Brain pericyte (primary cell): ENCODE results near the gene RNF32.
"Not testable (repeated sequence)": the region's sequence is repeated elsewhere in the genome, so short reads cannot be mapped to it uniquely, and the experiment has no call there.

Experiments
- DNase-seq: peaks from one replicate; pipeline ENCODE4 v3.0.0-alpha.2; 2012; ENCODE audit warnings: low read depth, low spot score

The RNF32 gene

DNA sequence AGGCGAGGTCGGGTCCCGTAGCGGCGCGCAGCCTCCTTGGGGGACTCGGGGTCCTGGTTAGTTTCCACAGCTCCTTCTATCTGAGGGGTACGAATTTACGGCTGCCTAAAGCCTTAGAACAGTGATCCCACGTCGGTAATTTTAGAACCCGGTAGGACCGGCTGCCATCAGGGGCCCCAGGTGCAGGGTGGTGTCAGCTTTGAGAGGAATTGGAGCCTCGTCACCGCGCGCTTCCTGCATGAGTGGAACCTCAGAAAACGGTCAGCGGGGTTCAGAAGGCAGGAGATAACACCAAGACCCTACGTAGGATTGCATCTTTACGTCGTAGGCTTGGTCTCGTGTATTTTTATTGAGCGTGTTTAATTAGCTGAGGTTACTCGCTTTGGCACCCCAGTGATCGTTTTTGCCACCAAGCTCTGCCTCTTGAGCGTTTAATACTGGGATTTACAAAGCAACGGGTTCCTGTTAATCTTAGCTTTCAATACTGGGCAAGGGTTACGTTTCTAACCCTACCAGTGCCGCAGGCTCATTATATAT lies 443 bp downstream of the RNF32 start:
- DNase-seq, result no peak

DNA sequence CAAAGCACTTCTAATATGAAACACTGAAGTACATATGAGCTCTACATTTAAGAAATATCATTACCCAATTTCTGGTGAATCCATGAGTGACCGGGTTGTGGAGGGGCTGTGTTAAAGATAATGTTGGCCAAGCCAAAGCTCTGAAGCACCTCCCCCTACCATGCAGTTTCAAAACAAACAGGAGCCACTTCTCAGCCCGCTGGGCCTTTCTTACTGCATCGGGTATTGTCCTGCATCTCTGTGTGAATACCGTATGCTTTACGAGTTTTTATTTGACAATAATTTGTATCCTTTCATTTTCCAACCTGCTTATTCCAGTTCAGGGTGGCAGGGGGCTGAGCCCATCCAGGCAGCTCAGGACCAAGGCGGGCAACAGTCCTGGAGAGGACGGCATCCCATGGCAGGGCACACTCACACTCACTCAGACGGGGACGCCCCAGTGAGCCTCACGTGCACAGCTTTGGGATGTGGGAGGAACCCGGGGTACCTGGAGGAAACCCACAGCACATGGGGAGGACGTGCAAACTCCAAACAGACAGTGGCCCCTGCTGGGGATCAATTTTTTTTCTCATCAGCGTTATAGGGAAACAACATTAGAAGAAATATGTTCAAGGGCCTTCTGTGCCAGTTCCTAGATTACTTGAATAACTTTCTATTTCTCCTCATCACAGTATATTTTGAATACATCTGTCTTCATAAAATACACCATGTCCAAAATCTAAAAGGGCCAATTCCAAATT lies 1.9 kb downstream of the RNF32 start:
- no peak for DNase-seq

GRCh38 chr7:156647330-156647729 lies 6.8 kb downstream of the RNF32 start:
- not testable (repeated sequence) for DNase-seq

GRCh38 chr7:156650042-156650441 lies 9.5 kb downstream of the RNF32 start:
- DNase-seq, result no peak

DNA sequence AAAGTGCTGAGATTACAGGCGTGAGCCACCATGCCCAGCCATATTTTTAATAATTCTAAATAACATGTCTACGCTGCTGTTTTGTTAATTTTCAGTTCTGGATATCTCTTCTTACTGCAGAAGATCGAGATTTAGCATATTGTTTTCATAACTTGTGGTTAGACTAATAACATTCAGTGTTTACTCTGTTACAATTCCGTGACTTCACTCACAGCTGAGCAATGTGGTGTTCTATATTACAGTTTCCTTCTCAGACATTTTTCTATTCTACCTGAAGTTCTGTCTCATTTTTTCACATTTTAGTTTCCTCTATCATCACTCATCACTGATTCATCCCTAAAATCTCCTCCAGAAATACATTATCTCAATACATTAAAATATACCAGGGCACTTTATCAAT lies 10.9 kb downstream of the RNF32 start:
- DNase-seq, result no peak

DNA sequence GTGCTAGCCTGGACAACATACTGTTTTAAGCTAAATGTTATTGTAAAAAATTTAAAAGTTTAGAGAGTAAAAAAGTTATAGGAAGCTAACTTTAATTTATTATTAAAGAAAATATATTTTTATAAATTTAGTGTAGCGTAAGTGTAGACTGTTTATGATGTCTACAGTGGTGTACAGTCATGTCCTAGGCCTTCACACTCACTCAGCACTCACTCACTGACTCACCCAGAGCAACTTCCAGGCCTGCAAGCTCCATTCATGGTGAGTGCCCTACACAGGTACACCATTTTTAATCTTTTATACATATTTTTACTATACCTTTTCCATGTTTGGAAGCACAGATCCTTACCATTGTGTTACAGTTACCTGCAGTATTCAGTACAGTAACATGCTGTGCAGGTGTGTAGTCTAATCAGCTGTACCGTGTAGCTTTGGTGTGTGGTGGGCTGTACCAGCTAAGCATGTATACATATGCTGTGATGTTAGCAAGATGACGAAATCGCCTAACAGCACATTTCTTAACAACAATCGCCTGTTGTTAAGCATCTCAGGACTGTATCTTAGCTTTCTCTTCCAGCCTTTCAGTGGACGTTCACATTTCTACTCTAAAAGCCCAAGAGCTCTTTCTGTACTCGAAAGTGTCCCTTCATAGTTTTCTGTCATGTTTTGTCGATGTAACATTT lies 12.5 kb downstream of the RNF32 start:
- DNase-seq, result no peak

DNA sequence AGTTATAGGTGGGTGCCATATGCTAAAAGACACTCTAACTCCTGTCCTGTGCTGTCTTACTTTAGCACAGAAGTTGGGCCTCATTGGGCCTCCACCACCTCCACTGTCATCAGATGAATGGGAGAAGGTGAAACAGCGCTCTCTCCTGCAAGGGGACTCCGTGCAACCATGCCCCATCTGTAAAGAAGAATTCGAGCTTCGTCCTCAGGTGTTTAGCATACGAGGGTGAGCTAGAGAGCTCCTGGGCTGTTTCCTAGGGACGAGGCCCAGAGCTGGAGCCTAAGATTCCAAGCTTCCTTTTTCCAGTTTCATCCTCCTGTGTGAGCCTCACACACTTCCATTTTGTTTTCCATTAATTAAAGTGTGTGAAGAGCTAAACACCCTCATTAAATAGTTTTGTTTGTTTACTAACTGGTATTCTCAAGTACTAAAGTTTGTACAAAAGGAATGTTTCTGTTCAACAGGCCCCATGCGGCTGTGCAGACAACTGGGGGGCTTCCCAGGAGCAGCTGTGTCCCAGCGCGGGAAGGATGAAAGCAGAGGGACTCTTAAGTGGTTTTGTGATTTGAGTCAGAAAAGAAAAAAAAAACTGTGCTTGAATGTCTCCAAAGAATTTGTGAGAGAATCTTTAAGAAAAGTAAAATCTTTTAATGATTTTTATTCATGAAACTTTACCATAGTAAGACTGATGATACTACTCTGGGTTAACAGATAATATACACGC lies 14.1 kb downstream of the RNF32 start:
- no peak for DNase-seq

DNA sequence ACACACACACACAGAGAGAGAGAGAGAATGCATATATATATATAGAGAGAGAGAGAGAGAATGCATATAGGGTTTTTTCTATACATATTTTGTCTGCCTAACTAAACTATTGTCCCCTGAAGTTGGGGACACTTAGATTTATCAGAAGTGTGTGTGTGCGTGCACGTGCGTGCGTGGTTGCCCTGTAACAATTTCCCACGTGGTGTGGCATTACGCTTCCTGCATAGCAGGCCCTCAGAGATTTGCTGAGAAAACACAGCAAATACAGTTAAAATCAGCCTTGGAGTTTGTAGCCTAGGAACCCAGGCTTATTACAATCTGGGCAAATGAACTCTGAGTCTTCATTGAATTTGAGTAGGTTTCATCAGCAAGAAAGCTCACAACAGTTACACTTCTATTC lies 14.7 kb downstream of the RNF32 start:
- DNase-seq, result no peak

DNA sequence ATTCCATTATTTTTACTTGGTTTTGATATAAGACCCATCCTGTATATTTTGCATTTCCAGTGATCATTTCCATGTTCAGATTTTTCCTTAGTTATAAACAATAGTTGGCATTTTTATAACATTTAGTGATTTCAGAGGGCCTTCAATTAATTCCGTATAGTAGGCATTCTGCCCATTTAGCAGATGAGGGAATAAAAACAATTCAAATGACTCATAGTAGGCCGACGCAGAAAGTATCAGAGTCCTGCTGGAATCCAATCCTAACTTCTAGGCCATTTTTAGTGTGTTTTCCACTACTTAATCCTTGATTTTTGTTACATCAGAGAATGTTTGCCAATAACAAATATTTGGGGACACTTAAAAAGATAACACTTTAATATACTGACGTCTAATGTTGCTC lies 15.4 kb downstream of the RNF32 start:
- no peak for DNase-seq

GRCh38 chr7:156656598-156656997 lies 16.0 kb downstream of the RNF32 start:
- DNase-seq, result no peak

- no peak for DNase-seq
These were observed 17.1 kb downstream of the RNF32 start for GRCh38 chr7:156657681-156658080.

GRCh38 chr7:156659203-156659602 lies 18.6 kb downstream of the RNF32 start:
- DNase-seq, result no peak

- no peak for DNase-seq
These were observed 19.4 kb downstream of the RNF32 start for GRCh38 chr7:156659961-156660360.

- no peak for DNase-seq
These were observed 21.1 kb downstream of the RNF32 start for GRCh38 chr7:156661637-156662036.

DNA sequence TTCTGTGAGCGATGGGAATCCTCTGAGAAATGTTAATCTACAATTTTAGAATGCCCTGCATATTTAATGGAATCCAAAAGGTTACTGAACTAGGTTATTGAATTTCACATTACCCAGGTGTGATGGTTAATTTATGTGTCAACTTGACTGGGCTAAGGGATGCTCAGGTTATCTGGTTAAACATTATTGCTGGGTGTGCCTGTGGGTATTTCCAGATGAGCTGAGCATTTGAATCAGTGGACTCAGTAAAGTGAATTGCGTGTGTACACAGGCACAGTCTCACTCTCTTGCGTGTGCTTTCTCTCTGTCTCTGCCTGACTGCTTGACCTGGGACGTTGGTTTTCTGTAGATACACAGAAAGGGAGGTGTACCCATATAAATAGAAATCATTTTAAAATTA lies 21.7 kb downstream of the RNF32 start:
- no peak for DNase-seq

DNA sequence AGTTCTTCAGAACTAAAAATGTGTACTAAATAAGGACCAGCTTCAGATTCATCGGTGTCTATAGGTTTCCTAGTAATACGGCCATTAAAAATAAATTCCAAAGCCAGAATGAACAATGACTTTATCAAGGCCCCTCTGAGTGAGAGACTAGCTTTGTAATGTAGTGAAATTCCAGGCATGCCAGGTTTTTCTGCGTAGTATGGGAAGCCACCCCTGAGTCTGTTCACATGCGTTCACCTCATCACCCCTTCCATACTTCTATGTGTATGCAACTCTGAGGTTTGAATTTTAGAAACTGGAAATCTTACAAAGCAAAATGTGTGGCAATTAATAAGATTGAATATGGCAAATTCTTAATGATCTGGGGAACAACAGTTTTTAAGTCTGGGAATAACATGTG lies 24.5 kb downstream of the RNF32 start:
- DNase-seq, result no peak

DNA sequence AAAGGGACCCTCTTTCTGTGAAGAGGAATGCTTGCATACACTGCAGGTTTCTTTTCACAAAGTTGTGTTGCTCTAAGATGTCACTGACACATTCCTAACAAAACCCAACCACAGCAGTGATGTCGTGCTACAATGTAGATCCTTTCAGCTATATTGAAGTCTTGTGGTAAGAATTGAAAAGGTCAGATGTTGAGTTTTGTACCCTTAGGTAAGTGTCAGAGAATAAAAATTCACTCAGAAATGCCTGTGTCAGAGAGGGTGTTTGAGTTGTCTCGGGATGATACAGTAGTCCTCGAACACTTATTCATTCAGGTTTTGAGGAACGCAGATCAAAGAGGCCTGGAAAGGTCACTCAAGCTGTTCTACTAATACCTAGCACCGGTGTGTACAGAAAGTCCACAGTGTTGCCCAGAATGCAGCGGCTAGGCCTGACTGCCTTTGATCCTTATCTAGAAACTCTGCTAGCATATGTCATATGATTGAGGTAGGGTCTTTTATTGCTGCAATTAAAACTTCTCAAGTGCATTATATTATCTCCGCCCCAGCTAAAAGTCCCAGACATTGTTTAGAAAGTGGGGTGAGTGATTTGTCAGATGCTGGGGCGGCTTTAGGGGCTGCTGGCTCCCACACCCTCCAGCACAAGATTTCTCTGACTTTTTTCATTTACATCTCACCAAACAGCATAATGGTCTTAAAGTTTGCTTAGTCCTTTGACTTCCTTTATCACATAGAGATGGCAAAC lies 26.0 kb downstream of the RNF32 start:
- no peak for DNase-seq

GRCh38 chr7:156667110-156667426 lies 26.5 kb downstream of the RNF32 start:
- DNase-seq, result no peak

- no peak for DNase-seq
These were observed 27.7 kb downstream of the RNF32 start for GRCh38 chr7:156668130-156668741.

GRCh38 chr7:156669035-156669828 lies 28.7 kb downstream of the RNF32 start:
- no peak for DNase-seq

DNA sequence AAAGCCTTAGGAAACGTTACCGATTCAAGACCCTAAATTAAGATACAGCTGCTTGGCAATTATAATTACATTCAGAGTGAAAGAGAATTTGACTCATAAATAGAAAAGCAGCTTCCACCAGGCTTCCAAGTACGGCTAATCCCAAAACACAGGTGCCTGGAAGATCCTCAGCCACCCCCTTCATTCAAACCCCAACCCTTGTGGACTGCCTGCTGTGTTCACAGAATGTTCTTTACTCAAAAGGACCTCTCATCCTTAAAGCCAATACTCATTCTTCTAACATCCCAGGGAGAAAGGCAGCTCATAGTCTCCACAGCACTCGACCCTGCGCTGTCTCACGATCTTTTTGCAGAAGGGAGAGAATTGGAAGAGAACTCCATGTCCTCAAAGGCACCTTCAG lies 32.9 kb downstream of the RNF32 start:
- no peak for DNase-seq
